Activated naive CD4-positive, alpha-beta T cell (primary cell): ENCODE measurements around the gene KIF13A.
"Not testable (repeated sequence)": the region's sequence is repeated elsewhere in the genome, so short reads cannot be mapped to it uniquely, and the experiment has no call there.

Experiments
- DNase-seq, 4 experiments: peaks; one replicate each; lab custom pipeline; 2025; lab: John Stamatoyannopoulos, UW

KIF13A gene

DNA sequence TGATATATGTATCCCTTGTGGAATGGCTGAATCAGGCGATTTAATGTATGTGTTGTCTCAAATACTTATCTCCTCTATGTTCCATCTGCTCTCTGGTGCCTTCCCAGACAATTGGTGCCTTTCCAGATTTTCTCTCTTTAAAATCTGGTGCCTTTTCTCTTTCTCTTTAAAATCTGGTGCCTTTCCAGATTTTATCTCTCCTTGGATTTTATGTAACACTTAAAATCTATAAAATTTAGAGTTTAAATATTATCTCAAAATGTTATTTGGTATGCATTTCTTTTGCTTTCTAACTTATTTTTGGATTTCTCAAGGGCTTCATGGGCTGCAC lies 116.3 kb downstream of the KIF13A start:
- no peak for DNase-seq

DNA sequence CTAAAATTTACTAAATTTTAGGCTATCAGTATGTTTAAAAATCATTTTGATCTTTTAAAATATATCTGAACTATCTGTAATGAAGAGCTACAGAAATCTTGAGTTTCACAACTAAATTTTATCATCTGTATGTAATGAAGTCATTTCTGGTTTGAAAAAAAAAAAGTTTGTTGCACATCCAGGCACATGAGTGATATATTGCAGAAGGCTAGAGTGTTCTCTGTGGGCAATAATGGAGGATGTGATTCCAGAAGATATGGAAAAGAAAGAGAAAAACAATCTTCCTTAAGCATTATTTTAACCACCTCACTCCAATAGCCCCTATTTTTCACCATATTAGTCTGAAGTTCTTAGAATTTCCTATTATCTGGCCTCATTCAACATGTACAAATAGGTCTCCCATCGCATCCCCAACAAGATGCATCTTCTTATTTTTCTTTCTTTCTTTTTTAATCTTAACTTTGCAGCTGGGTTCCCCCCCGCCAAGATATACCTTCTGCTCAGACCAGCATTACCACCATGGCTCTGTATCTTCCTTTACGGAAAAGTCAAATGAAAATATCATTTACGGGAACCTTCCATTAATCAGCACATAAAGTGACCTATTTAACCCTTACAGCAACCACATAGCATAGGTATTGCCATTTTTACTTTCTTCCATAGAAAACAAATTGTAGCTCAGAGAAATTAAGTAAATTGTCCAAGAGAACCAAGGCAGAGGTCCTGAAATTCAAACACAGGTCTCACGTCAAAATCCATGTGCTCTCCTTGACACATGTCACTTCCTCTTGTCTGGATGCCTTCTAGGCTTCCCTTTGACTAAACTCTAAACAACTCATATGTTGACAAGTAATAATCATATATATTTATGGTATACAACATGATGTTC lies 116.9 kb downstream of the KIF13A start:
- DNase-seq: no peak

GRCh38 chr6:17869753-17870050 lies 117.7 kb downstream of the KIF13A start:
- DNase-seq: no peak

DNA sequence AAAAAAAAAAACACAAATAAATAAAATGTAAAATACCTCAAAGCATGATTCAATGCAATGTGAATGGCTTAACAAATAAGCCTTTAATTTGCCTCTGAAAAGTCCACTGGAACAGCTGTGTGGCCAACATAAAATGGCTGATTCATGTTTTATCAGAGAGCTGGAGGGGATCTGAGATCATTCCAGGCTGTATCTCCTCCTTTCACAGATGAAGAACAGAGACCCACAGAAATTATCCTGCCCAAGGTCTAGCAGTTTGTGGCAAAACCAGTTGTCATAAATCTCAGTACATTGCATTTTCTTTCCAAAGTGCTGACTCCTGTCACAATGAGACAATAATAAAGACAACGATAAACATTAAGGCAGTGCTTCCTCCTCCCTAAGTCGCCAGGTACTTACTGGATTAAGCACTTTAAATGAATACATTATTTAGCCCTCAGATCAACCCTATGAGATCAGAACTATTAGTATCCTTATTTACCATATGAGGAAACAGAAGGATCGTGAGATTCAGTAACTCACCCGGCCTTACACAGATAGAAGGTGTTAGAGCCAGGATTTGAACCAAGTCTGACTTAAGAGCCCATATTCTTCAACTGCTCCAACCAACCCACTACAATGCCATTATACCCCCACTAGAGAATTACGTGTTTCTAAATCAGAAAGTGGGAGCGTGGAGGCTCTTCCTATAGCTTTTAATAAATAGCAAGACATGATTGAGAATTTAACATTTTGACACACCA lies 118.3 kb downstream of the KIF13A start:
- DNase-seq: no peak

- DNase-seq: no peak
These were observed 119.6 kb downstream of the KIF13A start for GRCh38 chr6:17867880-17868279.

GRCh38 chr6:17866876-17867444 lies 120.5 kb downstream of the KIF13A start:
- no peak for DNase-seq

DNA sequence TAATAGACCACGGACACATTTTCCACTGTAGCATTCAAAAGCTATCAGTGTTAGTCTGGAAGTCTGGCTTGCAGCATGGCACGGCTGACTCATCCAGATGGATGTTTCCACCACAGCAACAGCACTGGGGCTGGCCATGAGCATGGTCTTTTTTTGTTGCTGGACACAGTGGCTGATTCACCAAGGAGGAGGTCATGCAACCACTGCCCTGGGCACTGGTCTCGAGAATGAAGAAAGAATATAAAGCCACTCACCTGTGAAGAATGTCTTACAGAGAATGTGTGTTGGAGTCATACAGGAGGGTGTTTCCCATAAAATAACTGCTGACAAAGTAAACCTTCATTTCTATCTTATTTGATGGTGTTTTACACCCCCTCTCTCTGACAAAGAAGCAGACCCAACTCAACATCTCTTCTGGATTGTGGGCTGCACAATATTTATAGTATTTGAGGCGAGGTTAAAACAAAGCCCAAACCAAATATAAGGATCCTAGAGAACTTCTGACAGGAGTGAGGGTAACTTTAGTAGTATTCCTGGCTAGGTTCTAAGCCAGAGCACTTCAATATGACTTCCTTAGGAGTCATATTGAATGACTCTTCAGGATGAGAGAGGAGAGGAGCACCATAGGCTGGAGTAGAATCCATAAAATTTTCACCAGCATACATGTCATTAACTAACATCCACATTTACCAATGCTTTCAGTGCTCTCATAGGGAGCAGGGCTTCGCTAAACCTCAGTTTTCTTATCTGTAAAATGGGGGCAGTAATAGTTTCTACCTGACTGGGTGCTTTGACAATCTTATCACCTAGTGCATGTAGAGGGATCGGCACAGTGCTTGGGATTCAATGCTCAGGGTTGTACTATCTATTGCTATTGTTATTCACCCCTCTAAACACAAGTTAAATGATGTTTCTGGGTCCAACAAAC lies 121.4 kb downstream of the KIF13A start:
- no peak for DNase-seq

GRCh38 chr6:17865243-17865642 lies 122.2 kb downstream of the KIF13A start:
- DNase-seq: no peak

- no peak for DNase-seq
These were observed 123.3 kb downstream of the KIF13A start for GRCh38 chr6:17863901-17864754.

DNA sequence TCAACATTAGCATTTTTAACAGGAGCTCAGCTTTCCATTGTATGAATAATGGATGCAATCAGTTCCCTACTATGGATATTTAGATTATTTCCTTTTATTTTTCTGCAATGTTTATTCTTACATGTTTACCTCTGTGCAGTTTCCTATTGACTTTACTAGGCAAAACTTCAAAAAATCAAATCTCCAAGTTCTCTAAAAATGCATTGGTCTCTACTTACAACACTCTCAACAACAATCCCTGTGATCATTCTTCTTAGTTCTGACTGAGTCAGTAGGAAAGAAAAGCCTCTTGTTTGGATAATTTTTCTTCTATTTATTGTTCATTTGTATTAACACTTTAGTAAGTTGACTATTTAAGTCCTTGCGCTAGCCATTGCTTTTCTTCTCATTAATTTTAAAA lies 126.1 kb downstream of the KIF13A start:
- no peak for DNase-seq

GRCh38 chr6:17859846-17860245 lies 127.6 kb downstream of the KIF13A start:
- DNase-seq: no peak

- no peak for DNase-seq
These were observed 128.9 kb downstream of the KIF13A start for GRCh38 chr6:17858584-17858983.

DNA sequence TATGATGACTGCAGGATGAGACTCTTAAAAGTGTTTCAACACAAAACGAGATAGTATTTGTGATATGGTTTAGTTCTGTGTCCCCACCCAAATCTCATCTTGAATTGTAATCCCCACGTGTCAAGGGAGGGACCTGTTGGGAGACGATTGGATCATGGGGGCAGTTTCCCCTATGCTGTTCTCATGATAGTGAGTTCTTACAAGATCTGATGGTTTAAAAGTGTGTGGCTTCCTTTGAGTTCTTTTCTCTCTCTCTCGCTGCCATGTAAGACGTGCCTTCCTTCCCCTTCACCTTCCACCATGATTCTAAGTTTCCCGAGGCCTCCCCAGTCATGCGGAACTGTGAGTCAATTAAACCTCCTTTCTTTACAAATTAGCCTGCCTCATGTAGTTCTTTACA lies 130.2 kb downstream of the KIF13A start:
- not testable (repeated sequence) for DNase-seq

GRCh38 chr6:17856306-17856705 lies 131.1 kb downstream of the KIF13A start:
- DNase-seq: no peak

DNA sequence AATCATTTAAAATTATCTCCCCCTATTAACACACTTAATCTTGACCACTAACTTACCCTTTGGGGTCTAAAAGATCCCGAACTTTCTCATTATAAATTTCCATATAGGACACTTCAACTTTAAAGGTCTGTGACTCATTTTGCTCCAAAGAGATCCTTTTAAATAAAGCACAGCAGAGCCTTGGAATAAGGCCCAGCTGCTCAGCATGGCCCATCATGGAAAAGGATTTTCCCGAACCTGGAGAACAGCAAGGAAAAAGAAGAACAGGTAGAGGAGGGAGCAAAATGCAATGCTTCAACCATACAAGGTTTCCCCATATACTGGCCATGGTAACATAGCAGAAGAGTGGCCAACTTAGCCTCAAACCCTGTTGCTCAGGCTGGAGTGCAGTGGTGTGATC lies 132.1 kb downstream of the KIF13A start:
- DNase-seq: no peak

DNA sequence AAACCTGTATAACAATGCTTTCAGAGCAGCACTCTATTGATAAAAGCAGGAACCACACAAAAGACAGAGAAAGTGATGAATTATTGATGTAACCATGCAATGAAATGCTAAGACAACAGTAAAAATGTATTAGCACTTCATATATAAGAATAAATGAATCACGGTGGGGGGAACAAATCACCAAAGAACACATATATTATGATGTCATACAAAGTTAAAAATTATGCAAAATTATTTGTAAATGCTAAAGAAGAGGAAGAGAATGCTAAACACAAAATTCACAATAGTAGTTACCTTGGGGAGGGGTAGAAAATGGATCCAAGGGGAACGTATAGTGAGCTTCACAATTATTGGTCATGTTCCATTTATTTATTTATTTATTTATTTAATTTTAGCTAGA lies 133.9 kb downstream of the KIF13A start:
- no peak for DNase-seq

DNA sequence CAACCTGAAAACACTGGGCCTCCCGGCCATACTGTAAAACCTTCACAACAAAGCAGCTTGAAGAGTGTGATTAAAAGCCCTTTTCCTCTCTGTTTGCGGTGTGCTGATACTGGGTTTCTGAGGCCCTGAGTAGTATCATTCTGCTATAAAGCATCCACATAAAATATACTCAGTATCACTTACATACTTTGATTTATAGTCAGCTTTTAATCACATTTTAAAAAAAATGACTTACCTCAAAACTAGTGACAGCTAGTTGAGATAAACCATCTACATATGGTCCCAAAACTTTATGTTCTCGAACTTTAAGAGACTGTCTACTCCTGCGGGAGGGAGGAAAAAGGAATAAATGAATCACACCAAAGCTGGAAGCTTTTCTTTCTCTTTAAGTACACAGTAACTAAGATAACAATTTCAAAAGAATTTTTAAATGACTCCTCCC lies 135.7 kb downstream of the KIF13A start:
- no peak for DNase-seq

- no peak for DNase-seq
These were observed 136.3 kb downstream of the KIF13A start for GRCh38 chr6:17851001-17851719.

GRCh38 chr6:17850281-17850680 lies 137.2 kb downstream of the KIF13A start:
- DNase-seq: no peak

DNA sequence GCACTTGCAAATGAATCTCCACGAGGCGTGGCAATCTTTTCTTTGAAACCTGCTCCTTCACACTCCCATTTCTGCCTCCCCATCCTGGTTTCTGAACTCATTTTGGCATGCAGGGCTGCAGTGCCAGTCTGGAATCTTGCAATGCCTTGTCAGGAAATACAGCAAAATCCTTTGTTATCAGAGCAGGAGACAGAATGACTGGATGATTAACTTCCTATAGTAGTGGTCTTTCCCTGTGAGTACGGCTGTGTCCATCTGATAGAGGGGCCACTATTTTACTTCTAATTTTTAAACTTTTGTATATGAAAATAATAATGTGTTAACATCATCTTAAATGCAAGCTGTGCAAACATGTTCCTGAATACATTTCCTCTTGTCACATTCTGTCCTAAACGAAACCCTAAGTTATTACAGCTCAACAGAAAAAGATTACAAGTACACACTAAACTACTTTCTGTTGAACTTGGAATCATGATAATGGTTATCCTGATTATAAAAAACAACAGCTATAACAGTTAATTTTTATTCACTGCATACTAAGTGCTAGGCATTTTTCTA lies 140.2 kb downstream of the KIF13A start:
- no peak for DNase-seq
